CD4-positive, alpha-beta T cell treated with Interleukin-10 for 1 hour (primary cell): ENCODE results near the gene SWI5.
"Not testable (repeated sequence)": the region's sequence is repeated elsewhere in the genome, so short reads cannot be mapped to it uniquely, and the experiment has no call there.

Source experiments
- DNase-seq: peaks from one replicate; pipeline ENCODE4 v3.0.0-alpha.2; 2020

The SWI5 gene

DNA sequence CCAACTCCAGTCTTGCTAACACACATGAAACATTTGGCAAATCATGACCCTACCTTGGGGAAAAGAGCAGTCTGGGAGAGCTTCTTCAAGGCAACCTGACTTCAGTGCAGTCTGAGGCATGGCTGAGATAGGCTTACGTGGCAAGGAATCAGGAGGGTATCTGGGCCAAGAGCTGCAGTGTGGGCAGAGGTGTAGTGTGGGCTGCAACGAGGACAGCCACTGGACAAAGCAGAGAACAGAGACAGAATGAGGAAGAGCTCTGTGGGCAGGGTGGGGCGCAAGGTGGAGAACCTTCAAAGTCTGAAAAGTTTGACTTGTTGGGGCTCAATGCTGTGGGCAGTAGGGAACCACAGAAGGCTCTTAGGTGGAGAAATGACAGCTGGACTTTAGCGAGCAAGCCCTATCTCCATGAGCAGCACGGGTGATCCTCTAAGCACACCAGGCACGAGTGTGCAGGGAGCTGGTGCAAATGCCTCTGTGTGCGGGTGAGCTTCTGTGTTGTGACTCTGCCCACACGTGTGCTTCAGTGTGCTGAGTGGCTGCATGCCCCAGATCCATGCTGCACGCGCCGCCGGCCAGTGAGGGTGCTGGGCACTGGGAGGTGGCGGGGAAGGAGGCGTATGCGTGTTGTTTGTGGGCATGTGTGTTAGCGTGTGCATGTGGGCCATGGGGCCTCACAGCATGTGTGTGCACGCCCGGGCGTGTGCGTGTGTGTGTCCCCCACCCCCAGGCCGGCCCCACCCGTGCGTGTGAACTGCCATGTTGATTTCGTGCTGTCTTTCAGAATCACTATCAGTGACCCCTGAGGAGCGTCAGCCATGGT, 23.5 kb upstream of the SWI5 start:
- no peak for DNase-seq

DNA sequence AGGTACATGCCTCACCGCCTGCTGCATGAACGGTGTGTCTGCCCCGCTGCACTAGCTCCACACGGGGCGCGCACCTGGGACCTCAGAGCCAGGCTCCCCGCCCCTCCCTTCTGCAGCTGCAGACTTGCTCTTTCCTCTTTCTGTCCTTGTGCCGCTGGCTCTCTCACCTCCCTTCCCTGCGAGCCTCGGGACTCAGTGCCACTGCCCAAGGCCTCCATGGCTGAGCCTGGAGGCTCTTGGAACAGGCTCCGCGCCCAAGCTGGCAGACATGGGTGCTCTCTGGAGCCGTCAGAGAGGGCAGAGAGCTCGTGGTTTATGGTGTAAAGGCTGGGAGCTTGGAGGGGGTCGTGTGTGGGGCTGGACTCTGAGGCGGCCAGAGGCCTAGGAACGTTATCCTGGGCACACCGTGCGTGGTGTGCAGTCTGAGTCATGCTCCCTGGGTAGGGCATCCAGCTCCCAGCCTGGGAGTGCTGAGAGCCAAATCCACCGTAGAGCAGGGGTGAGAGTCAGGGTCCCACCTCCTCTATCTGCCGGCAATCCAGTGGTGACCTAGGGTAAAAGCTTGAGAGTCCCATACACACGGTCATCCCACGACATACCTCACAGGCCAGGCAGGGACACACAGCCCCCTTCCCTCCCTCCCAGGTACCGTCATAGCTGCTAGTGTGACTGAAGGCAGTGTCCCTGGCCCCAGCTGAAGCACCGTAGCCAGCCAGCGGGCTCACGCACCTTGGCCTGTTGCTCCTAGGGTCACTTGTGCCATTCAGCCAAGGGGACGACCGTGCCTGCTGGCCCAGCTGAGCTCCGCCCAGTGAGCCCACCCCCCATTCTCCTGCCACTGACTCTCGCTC, 22.7 kb upstream of the SWI5 start:
- DNase-seq = no peak

DNA sequence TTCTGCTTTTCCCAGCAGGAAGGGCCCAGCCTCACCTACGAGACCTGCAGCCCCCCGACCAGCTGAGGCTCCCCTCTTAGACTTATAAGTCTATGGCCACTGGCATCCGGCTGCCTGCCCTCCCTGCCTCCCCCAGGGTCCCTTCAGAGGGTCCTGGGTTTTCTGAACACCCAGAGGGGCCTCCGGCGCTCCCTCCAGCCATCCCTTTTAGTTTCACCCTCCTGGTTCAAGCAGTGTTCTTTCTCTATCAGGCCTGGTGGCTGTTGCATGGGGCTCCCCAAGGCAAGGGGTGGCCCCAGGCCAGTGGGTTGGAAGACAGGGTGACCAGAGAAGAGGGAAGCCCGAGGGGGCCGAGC, 22.1 kb upstream of the SWI5 start:
- DNase-seq = no peak

DNA sequence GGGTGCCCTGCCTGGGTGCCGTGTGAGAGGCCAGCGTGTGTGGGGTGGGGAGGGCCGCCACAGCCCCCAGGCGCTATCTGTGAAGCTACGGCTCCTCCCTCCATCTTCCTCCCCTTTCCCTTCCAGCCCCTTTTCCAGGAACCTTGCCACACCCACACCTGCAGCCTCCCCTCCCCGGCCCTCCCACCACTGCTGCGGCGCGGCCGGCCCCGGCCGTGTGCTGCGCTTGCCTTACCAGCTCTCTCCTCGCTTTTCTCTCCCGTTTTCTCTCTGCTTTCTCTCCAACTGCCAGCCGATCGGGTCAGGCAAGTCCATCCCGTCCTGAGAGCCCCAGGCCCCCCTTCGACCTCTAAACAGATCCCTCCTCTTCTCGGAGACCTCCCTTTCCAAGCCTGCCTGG, 21.7 kb upstream of the SWI5 start:
- no peak for DNase-seq

DNA sequence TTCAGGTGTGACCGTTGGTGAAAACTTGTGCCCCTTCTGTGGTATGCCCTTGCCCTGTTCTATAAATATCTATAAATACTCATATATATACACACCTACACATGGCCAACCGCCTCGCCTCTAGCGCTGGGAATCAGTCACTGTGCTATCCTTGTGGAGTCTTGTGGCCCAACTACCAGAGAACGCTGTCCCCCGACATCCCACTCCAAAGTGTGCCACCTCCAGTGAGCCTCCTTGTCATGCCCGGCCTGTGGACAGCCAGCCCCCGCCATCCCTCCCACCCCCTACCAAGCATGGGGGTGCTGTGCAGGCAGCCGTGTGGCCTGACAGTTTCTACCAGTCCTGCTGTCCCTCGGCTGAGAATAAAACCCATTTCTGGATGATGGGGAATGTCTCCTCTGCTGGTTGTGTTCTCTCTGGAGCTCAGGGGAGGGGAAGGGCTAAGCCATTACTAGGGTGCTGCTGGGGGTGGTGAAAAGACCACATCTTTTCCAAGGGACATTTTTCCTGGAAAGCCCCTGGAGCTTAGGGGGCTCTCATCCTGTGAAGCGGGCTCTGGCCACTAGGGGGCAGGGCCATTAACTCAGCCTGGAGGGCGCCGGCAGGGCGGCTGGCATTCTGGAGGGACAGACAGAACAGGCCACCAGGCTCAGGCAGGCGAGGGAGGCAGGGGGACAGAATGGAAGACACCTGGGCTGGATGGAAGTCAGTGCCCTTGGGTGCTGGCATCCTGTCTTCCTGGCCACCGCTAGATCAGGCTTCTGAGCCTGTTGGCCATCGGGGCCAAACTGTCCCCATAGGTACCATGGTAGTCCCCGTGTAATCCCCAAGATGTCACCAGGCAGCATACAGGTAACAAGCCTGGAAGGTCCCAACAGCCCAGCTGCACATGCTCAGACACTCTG, 21.0 kb upstream of the SWI5 start:
- DNase-seq = peak; percentile 62

DNA sequence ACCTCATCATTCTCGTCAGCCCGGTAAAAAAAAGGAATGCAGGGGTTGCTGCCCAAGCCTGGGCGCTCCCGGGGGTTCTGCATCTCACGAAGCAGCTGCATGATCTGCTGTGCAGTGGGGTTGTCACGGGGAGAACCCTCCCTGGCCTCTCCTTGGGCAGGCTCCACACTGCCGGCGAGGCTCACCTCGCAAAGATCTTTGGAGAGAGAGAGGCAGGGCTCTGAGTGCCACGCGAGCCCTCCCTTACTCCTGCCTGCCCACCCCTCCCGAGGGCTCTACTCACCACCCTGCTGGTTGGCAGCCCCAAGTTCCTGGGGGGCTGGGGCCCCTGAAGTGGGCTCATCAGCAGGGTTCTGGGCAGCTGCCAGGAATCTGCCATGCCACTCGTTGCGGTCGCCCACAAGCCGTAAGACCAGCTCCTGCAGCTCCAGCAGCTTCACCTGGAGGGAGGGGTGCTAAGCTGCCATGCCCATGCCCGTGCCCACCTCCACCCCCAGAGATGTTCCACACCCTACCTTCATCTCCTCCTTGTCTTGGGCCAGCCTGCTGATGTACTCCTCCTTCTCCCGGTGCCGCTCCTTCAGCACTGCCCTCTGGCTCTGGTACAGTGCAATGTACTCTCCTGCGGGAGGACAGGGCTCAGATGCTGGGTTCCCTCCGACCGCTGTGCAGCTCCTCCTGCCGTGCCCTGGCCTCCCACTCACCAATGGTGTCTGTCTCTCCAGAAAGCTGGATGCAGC, 18.8 kb upstream of the SWI5 start:
- no peak for DNase-seq

DNA sequence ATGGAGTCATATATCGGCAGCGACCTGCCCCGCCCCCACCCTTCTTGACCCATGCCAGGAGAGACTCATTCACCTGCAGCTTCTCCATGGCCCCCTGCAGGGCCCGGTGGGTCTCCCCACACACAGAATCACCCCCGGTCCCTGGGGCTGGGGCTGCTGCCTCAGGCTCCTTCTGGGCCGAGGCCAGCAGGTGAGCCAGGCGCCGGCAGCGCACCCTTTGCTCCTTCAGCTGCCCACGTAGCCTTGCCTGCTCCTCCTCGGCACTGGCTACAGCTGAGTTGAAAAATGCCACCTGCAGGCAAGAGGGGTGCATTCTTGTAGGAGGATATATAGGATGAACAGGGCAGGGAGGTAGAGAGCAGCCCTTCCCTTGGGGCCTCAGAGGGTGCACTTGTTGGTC, 18.2 kb upstream of the SWI5 start:
- no peak for DNase-seq

DNA sequence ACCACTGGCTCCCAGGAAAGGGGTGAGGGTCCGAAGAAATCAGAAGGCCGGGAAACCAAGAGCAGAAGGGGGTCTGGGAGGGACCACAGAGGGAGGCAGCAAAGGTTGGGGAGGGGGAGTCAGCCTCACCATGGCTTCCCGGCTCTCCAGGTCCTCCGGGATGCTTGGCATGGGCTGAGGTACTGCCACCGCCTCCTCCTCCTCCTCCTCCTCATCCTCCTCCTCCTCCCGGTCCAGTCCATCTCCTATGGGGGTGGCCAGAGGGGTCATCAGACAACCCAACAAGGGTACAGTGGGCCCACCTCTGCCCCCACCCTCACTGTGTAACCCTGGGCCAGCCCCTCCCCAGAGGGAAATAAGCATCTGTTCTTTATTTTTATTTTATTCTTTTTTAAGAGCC, 17.8 kb upstream of the SWI5 start:
- no peak for DNase-seq

DNA sequence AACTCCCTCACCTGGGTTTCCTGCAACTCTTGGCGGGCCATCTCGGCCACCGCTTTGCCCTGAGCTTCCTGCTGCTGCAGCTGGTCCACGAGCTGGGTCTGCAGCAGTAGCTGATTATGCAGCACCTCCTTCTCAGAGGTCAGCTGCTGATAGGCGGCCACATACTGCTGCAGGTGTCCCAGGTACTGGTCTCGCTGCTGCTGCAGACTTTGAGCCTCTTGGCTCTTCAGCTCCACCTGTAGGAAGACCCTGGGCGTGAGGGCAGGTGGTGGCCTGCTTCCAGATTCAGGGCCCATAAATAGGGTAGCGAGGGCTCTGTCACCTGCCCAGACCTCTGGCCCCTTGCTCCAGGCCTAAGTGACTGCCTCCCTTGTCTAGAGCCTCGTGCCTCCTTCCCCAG, 16.9 kb upstream of the SWI5 start:
- DNase-seq = no peak

DNA sequence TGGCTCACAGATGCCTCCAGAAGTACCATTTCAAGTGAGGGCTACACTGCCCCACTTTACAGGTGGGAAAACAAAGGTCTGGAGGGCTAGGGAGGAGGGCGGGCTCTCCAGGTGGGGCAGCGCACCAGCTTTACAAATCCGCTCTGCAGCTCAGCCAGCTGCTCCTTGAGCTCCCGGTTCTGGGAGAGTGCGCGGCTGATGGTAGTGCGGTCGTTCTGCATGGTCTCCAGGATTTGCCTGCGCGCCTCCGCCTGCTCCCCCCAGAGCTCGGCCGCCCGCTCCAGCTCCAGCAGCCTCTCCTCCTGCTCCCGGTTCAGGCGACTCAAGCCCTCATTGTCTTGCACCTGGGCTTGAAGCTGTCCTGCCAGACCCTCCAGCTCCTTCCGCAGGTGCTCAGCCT, 15.7 kb upstream of the SWI5 start:
- DNase-seq = no peak

DNA sequence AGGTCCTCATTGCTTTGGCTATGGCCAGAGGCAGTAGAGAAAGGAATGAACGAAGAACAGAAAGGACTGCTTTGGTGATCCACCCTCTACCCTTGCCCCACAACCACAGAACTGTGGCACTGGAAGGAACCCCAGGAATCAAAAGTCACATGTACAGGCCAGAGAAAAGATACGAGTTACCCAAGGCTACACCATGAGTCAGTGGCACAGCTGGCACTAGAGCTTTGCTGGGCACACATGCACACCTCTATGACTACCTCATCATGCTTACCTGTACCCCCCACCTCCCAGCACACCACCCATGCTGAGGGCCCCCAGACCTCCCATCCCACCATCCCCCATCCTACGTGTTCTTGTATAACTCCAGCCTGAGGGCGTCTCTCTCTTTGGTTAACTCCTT, 13.4 kb upstream of the SWI5 start:
- no peak for DNase-seq

DNA sequence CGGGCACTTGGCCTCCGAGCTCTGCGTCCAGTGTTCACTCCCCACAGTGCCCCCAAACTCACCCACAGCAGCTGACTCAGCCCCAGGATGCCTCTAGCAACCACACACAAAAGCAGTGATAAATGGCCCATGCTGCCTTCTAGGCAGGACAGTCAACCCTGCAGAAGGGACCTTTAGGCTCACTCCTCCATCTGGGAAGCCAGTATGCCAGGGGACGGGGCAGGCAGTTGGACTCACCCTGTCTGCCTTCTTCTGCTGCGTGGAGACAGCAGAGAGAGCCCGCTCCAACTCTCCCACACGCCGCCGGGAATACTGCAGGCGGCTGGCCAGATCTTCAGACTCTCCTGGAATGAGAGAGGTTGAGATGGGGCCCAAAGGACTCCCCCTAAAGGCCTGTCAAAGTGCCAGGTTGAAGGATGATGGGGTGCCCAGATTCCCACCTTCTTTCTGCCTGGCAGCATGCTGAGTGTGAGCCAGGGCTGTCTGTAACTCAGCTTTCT, 10.7 kb upstream of the SWI5 start:
- no peak for DNase-seq

DNA sequence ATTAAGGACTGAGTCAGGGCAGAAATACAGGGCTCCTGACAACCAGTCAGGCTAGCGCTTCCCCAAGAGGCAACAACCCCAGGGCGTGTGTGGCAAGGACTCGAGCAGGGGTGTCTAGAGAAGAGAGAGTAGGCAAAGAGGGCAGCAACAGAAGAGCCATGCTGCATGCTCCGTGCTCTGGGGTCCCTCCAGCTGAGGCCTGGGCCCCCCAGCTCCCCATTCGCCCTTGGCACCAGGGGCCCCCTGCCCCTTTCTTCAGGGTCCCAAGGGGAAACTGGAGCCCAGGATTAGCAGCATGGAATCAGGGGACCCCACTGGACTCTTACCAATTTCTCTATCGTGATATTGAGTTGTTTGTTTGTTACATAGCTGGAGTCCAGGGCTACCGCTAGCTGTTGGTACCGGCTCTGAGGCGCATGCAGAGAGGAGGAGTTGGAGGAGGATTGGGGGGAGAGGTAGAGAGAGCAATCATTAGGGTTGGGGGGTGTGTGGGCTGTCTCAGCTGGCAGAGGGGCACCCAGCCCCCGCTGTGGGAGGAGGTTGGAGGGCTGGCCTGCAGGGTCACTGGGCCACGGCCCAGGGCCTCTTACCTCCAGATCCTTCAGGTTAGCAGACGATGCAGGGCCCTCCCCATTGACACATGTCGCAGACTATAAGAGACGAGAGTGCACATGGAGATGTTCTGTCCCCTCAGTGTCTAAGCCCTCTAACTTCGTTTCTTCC, 9.0 kb upstream of the SWI5 start:
- DNase-seq = no peak

DNA sequence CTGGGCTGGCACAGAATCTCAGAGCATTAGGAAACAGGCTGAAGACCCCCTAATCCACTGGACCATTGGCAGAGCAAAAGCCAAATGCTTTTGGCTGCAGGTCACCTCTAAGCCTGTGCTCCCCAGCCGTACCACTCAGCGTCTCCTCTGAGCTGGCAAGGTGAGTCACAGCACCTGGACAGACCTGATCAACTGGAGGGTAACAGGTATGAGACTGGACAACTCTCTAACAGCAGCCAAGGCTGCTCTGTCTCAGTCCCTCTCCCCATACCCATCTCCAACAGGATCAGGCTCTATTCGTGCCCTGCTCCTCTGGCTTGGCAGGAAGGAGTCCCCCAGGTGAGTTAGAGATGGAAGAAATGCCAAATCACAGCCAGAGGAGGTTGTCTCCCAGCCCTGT, 5.0 kb upstream of the SWI5 start:
- DNase-seq = no peak

DNA sequence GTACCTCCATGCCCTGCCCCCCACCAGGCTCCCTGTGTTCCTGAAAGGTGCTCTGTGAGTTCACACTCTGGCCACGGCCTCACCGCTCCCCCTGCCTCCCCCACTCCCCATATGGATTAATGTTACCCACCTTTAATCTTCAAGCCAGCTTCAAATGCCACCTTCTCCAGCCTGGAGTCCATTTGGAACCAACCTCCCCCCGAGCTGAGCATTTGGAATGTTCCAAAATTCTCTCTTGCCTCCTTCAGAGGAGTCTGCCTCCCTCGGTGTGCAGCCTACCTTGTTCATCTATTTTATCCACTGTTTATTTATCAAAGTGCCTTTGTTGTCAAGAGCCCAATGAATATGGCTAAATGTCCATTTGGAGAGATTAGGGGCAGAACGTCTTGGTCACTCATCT, 4.6 kb upstream of the SWI5 start:
- no peak for DNase-seq

DNA sequence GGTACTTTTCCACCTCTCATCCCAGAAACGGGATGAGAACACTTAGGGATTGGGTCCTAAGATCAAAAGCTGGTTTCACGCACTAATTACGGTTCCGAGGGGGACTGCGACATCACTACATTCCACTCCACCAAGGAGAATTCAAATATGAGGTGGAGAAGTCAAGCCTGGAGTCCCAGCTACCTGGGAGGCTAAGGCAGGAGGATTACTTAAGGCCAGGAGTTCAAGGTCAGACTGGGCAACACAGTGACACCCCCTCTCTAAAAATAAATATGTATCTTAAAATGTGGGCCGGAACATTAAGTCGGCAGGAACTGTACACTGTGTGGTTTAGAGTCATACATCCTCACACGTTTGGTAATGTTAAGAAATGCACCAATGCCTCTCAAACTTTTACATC, 1.8 kb upstream of the SWI5 start:
- no peak for DNase-seq

DNA sequence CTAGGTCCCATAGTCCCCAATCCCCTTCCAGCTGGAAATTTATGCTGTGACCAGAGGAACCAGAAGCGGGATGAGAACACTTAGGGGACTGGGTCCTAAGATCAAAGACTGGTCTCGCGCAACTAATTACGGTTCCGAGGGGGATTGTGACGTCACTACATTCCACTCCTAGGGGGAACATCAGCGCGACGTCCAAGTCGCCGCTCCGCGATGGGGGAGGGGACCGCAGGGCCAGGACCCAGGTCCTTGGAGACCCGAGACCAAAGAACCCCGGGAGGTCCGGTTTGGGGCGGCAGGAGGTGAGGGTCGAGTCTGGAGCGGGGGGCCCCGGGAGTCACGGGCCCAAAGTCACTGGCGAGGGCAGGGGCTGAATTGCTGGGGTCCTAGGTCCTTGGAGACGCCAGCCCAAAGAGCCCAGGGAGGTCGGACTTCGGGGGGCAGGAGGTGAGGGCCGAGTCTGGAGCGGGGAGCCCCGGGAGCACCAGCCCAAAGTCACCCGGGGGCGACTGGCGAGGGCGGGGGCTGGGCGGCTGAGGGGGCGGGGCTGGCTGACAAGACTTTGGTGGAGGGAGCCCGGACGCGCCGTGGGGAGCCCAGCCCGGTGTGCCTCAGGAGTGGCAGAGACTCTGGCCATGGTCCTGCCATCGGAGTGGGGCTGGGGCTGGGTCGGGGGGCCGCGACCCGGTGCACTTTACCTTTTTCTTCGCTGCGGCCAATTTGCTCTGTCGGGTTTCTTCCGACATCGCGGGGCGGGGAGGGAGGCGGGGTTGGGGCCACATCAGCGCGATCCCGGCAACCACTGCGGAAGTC, 673 bp upstream of the SWI5 start, which contains the start of gene GOLGA2:
GOLGA2 (minus strand) TSS at position 810 of the 810 bp plus-strand sequence; CDS start at position 779, 31 bp downstream.
- peak; percentile 19 for DNase-seq

DNA sequence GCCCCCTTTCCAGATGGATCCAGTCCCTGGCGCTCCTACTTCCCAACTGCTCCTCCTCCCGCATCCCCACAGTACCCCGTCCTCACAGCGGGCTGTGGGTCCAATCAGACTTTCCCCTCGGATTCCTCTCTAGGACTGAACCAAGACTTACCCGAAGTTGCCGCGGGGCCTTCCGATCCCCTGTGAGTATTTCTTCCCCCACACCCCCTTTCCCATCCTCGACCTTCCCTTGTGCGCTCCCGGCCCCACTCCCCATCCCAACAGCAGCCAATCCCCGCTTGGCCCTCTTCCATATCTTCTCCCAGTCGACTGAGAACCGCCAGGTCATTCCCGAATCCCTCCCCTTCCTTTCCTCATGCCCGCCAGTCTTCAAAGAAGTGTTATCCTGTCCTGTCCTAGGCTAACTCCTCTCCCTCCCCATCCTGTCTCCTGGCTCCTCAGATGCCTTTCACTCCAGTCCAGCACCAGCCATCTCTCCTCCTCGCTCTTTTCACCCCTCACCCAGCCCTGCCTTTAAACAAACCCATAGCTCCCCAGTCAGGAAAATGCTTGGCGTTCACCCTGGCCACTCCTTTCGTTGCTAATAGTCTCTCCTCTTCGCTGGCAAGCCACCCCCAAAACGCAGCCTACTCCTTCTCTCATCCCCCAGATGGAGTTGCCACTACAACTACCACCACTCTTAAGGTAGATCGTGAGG, 646 bp downstream of the SWI5 start:
- DNase-seq = peak; percentile 1

DNA sequence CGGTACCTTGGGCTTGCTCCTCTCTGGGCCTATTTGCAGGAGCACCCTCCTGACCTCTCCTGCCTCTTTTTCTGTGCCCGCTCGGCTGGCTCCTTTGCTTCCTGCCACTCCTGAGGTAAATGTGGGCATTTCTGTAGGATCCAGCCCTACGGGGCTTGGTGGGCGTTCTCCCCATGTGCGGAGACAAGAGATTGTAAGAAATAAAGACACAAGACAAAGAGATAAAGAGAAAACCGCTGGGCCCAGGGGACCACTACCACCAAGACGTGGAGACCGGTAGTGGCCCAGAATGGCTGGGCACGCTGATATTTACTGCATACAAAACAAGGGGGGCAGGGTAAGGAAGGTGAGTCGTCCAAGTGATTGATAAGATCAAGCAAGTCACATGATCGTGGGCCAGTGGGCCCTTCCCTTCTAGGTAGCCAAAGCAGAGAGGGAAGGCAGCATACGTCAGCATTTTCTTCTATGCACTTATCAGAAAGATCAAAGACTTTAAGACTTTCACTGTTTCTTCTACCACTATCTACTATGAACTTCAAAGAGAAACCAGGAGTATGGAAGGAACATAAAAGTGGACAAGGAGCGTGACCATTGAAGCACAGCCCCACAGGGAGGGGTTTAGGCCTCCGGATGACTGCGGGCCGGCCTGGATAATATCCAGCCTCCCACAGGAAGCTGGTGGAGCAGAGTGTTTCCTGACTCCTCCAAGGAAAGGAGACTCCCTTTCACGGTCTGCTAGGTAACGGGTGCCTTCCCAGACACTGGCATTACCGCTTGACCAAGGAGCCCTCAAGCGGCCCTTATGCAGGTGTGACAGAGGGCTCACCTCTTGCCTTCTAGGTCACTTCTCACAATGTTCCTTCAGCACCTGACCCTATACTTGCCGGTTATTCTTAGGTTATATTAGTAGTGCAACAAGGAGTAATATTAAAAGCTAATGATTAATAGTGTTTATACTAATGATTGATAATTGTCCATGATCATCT, 3.3 kb downstream of the SWI5 start:
- not testable (repeated sequence) for DNase-seq
